ENCODE results near the gene METTL22. TPM values are rescaled to one million over a fixed set of nuclear protein-coding genes. Genes with fewer than 3 reads are reported as not detected.

Gene METTL22
- polyA plus RNA-seq, 1 of the 3 experiments (the other 2 are of a cell fraction), result 38.3 TPM

- no peak for DNase-seq
- CTCF ChIA-PET, result interaction anchor here (1.2 kb wide), 1 partner anchor 10 kb away, joined by 3 read pairs; no protein-coding TSS in a partner anchor
- POLR2A ChIA-PET, result no interaction called here
These were observed 14.3 kb upstream of the METTL22 start for GRCh38 chr16:8607214-8607613.

DNA sequence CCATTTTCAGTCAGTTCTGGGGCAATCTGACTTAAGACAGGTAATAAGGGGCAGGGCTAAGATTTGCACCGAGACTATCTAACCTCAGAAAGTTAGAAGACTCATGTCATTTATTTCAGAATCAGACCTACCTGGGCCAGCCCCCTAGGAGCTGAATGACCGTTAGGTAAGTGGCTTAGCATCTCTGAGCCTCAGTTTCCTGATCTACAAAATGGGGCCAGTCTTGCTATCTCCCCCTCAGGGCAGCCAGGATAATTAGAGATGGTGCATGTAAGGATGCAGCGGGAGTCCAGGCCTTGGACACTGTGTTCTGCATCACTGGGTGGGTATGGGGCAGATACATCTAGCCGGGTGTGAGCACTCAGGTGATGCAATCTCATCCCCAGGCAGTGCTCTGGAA lies 10.4 kb upstream of the METTL22 start:
- TF ChIP-seq RFX5 (IDR thresholded peaks at IDR 0.05; ENCODE audit: low read length) (no peak), EZH2phosphoT487 (IDR thresholded peaks at IDR 0.05; ENCODE audit: borderline replicate concordance, low read depth) (no peak), GATA2 (CRISPR knock-in tag; IDR thresholded peaks at IDR 0.05) (no peak), RXRA (IDR thresholded peaks at IDR 0.05; ENCODE audit: borderline replicate concordance, low read depth) (no peak), NFIC (IDR thresholded peaks at IDR 0.05; ENCODE audit: borderline replicate concordance) (no peak), ELF1 (IDR thresholded peaks at IDR 0.05) (no peak), EP300 (IDR thresholded peaks at IDR 0.05; ENCODE audit: borderline replicate concordance in 1 of 2, low read depth in 1 of 2, low read length in 1 of 2) (no peak), RCOR1 (IDR thresholded peaks at IDR 0.05; ENCODE audit: low read length) (no peak), FOXM1 (IDR thresholded peaks at IDR 0.05; ENCODE audit: low read depth) (no peak), SMC3 (IDR thresholded peaks at IDR 0.05; ENCODE audit: low read depth, low read length) (no peak), MXI1 (IDR thresholded peaks at IDR 0.05; ENCODE audit: low read depth, low read length) (no peak), MAX (IDR thresholded peaks at IDR 0.05; ENCODE audit: low read depth) (no peak), YY1 (IDR thresholded peaks at IDR 0.05; ENCODE audit: low read depth) (no peak), FOSL2 (IDR thresholded peaks at IDR 0.05; ENCODE audit: borderline replicate concordance, low read depth) (no peak), TAF1 (IDR thresholded peaks at IDR 0.05; ENCODE audit: borderline replicate concordance, low read depth, low read length) (no peak)
- TF ChIP-seq, protein P1, sequence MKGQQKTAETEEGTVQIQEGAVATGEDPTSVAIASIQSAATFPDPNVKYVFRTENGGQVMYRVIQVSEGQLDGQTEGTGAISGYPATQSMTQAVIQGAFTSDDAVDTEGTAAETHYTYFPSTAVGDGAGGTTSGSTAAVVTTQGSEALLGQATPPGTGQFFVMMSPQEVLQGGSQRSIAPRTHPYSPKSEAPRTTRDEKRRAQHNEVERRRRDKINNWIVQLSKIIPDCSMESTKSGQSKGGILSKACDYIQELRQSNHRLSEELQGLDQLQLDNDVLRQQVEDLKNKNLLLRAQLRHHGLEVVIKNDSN (IDR thresholded peaks at IDR 0.05; ENCODE audit: borderline replicate concordance, low read depth), result no peak
- TF ChIP-seq, protein P2, sequence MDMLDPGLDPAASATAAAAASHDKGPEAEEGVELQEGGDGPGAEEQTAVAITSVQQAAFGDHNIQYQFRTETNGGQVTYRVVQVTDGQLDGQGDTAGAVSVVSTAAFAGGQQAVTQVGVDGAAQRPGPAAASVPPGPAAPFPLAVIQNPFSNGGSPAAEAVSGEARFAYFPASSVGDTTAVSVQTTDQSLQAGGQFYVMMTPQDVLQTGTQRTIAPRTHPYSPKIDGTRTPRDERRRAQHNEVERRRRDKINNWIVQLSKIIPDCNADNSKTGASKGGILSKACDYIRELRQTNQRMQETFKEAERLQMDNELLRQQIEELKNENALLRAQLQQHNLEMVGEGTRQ (IDR thresholded peaks at IDR 0.05; ENCODE audit: borderline replicate concordance, low read depth, low read length), result no peak
- TF ChIP-seq, protein P3, sequence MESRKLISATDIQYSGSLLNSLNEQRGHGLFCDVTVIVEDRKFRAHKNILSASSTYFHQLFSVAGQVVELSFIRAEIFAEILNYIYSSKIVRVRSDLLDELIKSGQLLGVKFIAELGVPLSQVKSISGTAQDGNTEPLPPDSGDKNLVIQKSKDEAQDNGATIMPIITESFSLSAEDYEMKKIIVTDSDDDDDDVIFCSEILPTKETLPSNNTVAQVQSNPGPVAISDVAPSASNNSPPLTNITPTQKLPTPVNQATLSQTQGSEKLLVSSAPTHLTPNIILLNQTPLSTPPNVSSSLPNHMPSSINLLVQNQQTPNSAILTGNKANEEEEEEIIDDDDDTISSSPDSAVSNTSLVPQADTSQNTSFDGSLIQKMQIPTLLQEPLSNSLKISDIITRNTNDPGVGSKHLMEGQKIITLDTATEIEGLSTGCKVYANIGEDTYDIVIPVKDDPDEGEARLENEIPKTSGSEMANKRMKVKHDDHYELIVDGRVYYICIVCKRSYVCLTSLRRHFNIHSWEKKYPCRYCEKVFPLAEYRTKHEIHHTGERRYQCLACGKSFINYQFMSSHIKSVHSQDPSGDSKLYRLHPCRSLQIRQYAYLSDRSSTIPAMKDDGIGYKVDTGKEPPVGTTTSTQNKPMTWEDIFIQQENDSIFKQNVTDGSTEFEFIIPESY (IDR thresholded peaks at IDR 0.05; ENCODE audit: borderline replicate concordance, low read depth), result no peak
- TF ChIP-seq, protein P4, sequence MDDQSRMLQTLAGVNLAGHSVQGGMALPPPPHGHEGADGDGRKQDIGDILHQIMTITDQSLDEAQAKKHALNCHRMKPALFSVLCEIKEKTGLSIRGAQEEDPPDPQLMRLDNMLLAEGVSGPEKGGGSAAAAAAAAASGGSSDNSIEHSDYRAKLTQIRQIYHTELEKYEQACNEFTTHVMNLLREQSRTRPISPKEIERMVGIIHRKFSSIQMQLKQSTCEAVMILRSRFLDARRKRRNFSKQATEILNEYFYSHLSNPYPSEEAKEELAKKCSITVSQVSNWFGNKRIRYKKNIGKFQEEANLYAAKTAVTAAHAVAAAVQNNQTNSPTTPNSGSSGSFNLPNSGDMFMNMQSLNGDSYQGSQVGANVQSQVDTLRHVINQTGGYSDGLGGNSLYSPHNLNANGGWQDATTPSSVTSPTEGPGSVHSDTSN (IDR thresholded peaks at IDR 0.05), result no peak
- no peaks in the 10 kb centered on the region for H3K4me1 ChIP-seq (ENCODE audit: control insufficient read depth in 1 of 2, insufficient read depth in 2 of 2, low read depth in 1 of 2, low read length in 1 of 2)
- CTCF ChIA-PET, result no interaction called here
- no peaks in the 10 kb centered on the region for H3K9me3 ChIP-seq
- no peak overlapping the region for H3K27ac ChIP-seq (ENCODE audit: low read depth in 2 of 2, low read length in 1 of 2)
- no peak for DNase-seq
- no peak overlapping the region for H2AFZ ChIP-seq (ENCODE audit: low read depth)
- WGBS (ENCODE audit: low lambda C conversion rate), result 33% methylated on average over 4 of the region's 4 CpGs
- no peaks in the 10 kb centered on the region for H4K20me1 ChIP-seq (ENCODE audit: insufficient read depth)
- no peak overlapping the region for H3K9ac ChIP-seq
- H3F3A ChIP-seq (replicated peaks; ENCODE audit: insufficient read depth), result peaks cover 5% of the 10 kb centered on the region
- H3K4me3 ChIP-seq (ENCODE audit: low read depth in 2 of 2, low read length in 1 of 2), result no peak overlapping the region
- H3K79me2 ChIP-seq (ENCODE audit: insufficient read depth), result no peaks in the 10 kb centered on the region
- POLR2A ChIA-PET, result no interaction called here
- H3K36me3 ChIP-seq (replicated peaks in 1 of 2; ENCODE audit: control insufficient read depth in 1 of 2, insufficient read depth in 2 of 2, low read length in 1 of 2), result no peaks in the 10 kb centered on the region
- H3K4me2 ChIP-seq, result no peak overlapping the region
- no peaks in the 10 kb centered on the region for H3K9me2 ChIP-seq
- no peaks in the 10 kb centered on the region for H3K27me3 ChIP-seq (ENCODE audit: insufficient read depth)

More at GRCh38 chr16:8607214-8607613, 14.3 kb upstream of the METTL22 start:
- no peak overlapping the region for H2AFZ ChIP-seq (ENCODE audit: low read depth)
- H3K9me2 ChIP-seq, result no peaks in the 10 kb centered on the region
- no peaks in the 10 kb centered on the region for H3K9me3 ChIP-seq
- WGBS (ENCODE audit: low lambda C conversion rate), result 9% methylated on average over 9 of the region's 9 CpGs
- H3K9ac ChIP-seq, result no peak overlapping the region
- H3K79me2 ChIP-seq (ENCODE audit: insufficient read depth), result no peaks in the 10 kb centered on the region
- no peak overlapping the region for H3K4me3 ChIP-seq (ENCODE audit: low read depth in 2 of 2, low read length in 1 of 2)
- H3K27me3 ChIP-seq (ENCODE audit: insufficient read depth), result no peaks in the 10 kb centered on the region
- no peak overlapping the region for H3K27ac ChIP-seq (ENCODE audit: low read depth in 2 of 2, low read length in 1 of 2)
- no peak overlapping the region for H3K4me2 ChIP-seq
- no peak for TF ChIP-seq GATA2 (CRISPR knock-in tag; IDR thresholded peaks at IDR 0.05)
- H3F3A ChIP-seq (replicated peaks; ENCODE audit: insufficient read depth), result peaks cover 4% of the 10 kb centered on the region
- H4K20me1 ChIP-seq (ENCODE audit: insufficient read depth), result no peaks in the 10 kb centered on the region
- H3K36me3 ChIP-seq (replicated peaks in 1 of 2; ENCODE audit: control insufficient read depth in 1 of 2, insufficient read depth in 2 of 2, low read length in 1 of 2), result no peaks in the 10 kb centered on the region
- no peaks in the 10 kb centered on the region for H3K4me1 ChIP-seq (ENCODE audit: control insufficient read depth in 1 of 2, insufficient read depth in 2 of 2, low read depth in 1 of 2, low read length in 1 of 2)
